GM18520 (cell line): ENCODE data around the gene FIGNL2.

Source experiments
- ATAC-seq: cut with Tn5 transposase; IDR thresholded peaks from one replicate; pipeline ENCODE4 v1.9.1; 2021; ENCODE audit not compliant: unreplicated experiment

Gene FIGNL2

DNA sequence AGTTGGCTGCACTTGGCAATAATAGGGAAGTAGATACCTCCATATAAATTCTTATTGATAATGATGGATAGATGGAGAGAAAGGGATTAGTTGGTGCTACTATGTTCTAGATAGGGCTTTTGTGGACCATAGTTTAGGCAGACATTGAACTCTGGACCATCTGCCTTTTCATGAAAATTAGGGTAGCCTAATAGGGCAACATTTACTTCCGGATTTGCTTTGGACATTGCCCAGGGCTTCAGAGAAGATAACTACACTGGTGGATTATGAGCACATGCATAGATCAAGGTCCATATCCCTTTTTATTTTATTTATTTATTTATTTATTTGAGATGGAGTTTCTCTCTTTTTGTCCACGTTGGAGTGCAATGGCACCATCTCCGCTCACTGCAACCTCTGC, 70.5 kb downstream of the FIGNL2 start:
- no peak for ATAC-seq

DNA sequence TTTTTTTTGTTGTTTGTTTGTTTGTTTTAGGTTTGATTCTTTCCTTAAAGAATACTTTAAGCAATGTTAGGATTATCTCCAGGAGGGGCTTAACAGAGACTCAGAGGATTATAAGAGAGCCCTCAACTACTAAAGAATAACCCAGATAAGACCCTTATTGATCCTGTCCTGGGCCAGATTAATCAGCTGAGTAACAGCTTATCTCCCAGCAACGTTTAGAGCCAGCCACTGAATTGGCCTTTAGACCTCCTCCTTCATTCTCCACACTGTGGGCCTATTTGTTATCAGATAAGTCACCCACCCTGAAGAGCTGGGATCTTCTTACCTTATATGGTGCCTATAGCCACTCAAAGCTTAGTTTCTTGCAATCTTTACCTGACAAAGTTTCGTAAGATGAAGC, 71.1 kb downstream of the FIGNL2 start:
- no peak for ATAC-seq

DNA sequence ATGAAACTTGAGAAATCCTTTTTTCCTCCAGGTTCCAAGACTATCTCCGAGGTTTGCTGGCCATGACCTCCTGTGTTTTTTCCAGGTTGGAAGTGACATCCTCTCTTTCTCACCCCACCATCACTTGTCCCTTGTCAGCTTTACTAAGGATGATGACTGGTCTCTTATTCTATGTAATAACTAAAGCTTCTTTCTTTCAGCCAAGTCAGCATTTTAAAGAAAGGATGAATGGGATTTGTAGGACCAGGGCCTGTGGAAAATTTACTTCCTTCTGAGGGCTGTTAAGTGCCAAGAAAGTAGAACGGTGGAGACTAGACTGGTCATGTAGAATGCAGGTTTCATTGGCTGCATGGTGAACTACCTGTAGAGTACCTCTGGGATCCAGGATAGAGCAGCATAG, 73.6 kb downstream of the FIGNL2 start:
- no peak for ATAC-seq

DNA sequence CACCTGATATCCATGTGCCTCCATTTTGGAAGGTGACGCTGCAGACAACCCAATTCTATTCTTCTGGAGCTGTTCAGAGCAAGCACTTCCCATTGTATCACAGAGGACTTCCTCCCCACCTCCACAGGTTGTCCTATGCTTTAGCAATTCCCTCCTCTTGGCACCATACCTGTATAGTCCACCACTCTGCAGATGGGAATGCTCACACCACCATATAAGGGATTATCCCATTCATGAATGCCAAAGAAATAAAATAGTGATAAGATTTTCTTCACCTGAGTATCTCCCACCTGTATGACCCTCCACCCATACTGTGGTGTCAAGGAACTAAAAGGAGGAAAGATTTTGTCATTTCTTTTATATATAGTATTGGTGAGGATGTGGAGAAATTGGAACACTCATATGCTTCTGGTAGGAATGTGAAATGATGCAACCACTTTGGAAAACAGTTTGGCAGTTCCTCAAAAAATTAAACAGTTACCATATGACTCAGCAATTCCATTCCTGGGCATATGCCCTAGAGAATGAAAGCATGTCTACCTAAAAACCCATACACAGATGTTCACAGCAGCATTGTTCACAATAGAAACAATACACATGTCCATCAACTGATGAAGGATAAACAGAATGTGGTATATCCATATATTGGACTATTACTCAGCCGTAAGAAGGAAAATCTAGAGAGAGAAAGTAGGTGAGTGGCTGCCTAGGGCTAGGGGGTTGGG, 75.2 kb downstream of the FIGNL2 start:
- ATAC-seq = no peak

DNA sequence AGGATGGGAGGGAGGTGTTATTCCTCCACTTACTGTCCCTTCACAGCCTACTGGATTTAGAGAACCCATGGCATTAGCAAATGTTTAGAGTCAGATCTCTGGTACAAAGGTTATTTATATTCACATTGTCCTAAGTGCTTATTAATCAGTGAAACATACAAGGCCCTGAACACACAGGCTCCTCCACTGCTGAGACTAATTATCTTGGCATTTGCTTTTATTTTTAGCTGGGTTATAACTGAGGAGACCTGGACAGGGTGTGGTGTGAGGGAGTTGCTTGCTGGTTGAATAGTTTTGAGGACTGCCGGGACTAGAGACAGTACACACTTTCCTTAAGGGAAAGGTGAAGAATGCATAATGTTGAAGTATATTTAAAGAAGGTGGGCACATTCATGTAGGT, 77.5 kb downstream of the FIGNL2 start:
- no peak for ATAC-seq
